ENCODE results near the gene CSTF2. TPM values are rescaled to one million over a fixed set of nuclear protein-coding genes. Genes with fewer than 3 reads are reported as not detected.

Gene CSTF2
- total and polyA plus RNA-seq, 10 of the 15 experiments (the other 5 are each of a cell fraction or from before 2014, with no cell fraction given) = 7.7 to 66.6 (median 35.8) TPM

DNA sequence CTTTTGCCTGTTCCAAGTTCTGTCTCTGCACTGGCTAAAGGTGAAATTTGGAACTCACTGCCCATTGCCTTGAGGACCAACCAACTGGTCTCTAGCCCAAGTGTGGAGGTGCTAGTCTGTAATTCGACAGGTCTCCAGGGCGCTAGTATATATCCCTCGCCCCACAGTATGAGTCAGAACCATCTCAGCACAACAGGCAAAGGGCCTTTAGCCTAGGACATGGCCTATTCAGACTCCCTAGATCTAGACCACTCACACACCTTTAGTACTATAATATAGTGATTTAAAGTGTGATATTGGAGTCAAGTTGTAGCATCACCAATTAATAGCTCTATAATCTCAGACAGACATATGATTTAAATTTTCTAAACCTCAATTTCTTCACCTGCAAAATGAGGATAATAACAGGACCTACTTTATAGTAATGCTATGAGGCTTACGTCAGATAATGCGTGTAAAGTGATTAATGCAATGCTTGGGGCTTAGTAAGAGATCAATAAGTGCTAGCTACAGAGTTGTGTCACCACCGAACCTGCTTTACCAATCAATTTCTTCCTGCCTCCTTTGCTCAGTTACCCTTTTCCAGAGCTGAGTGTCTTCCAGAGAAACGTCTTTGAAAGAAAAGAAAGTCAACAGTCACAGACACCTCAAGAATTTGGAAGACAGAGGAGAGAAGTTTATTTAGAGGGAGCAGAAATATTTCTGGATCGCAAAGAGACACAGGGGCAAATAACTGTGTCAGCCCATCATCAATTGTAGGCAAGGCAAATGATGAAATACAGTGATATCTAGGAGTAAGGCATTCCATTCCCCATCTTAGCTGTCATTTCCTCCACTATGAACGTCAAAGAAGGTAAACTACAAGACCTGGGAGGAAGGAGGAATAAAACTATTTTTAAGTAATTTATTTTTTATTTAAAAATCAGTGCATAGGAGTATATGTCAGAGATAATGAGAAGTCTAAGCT is 51.7 kb downstream of the CSTF2 start (continued):
- no peak for TF ChIP-seq NR2C2 (IDR thresholded peaks at IDR 0.05; ENCODE audit: borderline replicate concordance, control insufficient read depth, insufficient read length, low read depth)
- no peak for TF ChIP-seq SMAD5 (IDR thresholded peaks at IDR 0.05; ENCODE audit: low read depth)
- TF ChIP-seq ETV6 (conservative IDR thresholded peaks at IDR 0.05 in 1 of 2, IDR thresholded peaks at IDR 0.05 in 1 of 2; ENCODE audit: borderline replicate concordance in 1 of 2, low read depth in 1 of 2) = no peak

DNA sequence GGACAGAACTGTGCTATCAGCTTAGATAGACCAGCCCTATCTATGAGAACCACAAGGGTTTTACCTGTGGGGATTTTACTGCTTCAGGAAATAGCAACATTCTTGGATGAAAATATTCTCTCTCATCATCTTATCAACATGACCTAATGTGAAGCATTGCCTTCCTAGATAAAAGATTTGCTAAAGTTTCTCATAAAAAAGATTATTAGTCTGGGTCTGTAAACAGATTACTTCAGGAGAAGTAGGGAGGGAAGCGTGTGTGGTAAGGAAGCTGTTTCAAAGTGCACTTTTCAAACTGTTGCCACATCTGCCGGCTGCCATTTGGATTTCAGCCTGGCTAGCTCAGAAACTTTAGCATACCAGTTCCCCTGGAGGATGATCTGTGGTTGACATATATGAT is 54.1 kb downstream of the CSTF2 start, which contains the start of gene NOX1:
Gene NOX1 (minus strand): TSS at position 35 of the 400 bp plus-strand sequence. CDS start 220 bp downstream, outside the sequence.
- 67% methylated on average over 2 of the region's 2 CpGs for WGBS (ENCODE audit: insufficient coverage, insufficient replicate concordance, low lambda C conversion rate, missing lambda C conversion rate)
- no peaks in the 10 kb centered on the region for H4K20me1 ChIP-seq (ENCODE audit: control insufficient read depth, insufficient read depth)
- H3K27me3 ChIP-seq (replicated peaks in 1 of 2; ENCODE audit: control insufficient read depth in 2 of 2, insufficient read depth in 2 of 2, low read length in 1 of 2) = no peaks in the 10 kb centered on the region; a peak in 1 of 4 replicates
- H3K36me3 ChIP-seq (ENCODE audit: control insufficient read depth in 2 of 2, insufficient read depth in 2 of 2, low read length in 1 of 2) = no peaks in the 10 kb centered on the region
- H3K4me2 ChIP-seq (ENCODE audit: control insufficient read depth, insufficient read depth) = no peak within 1 kb of the TSS
- DNase-seq (ENCODE audit: low read depth, low spot score) (no peak), ATAC-seq (peak; percentile 48), FAIRE-seq (no peak)
- no peaks in the 10 kb centered on the region for H3K9me3 ChIP-seq (replicated peaks; ENCODE audit: control insufficient read depth, insufficient read depth, low read length)
- in situ Hi-C loops (cut with MboI) (no loop called here), intact Hi-C loops (cut with micrococcal nuclease; ENCODE audit: unreplicated experiment) (no loop called here)
- RAD21 ChIA-PET (ENCODE audit: unreplicated experiment) = no interaction called here
- CTCF ChIA-PET = no interaction called here
- POLR2A ChIA-PET = no interaction called here
- no peak within 1 kb of the TSS for H3K4me3 ChIP-seq
- H3K4me1 ChIP-seq (ENCODE audit: control insufficient read depth, insufficient read depth, low read length) = no peaks in the 10 kb centered on the region
- H2AFZ ChIP-seq (ENCODE audit: control insufficient read depth, low read depth, low read length) = no peak within 1 kb of the TSS
- no peaks in the 10 kb centered on the region for H3K79me2 ChIP-seq (ENCODE audit: control insufficient read depth, insufficient read depth, low read length)
- H3K27ac ChIP-seq (ENCODE audit: control insufficient read depth, insufficient read depth) = no peak within 1 kb of the TSS
- H3K9ac ChIP-seq (ENCODE audit: control insufficient read depth, insufficient read depth, low read length) = no peak within 1 kb of the TSS
- BruUV-seq (replicated peaks) = no TSS peak
- SMC1A ChIA-PET (ENCODE audit: uncharacterized antibody, unreplicated experiment) = interaction anchor here (1.3 kb wide), 1 partner anchor 44 kb away, joined by 4 read pairs; no protein-coding TSS in a partner anchor
- TF ChIP-seq ETV6 (conservative IDR thresholded peaks at IDR 0.05 in 1 of 2, IDR thresholded peaks at IDR 0.05 in 1 of 2; ENCODE audit: borderline replicate concordance in 1 of 2, low read depth in 1 of 2) (no peak), TAF1 (IDR thresholded peaks at IDR 0.05; ENCODE audit: borderline replicate concordance, low read depth, low read length) (no peak), RAD51 (IDR thresholded peaks at IDR 0.05) (no peak), SIN3A (IDR thresholded peaks at IDR 0.05; ENCODE audit: low read depth, low read length) (no peak), SREBF1 (IDR thresholded peaks at IDR 0.05; ENCODE audit: low read length) (no peak), CHD1 (IDR thresholded peaks at IDR 0.05; ENCODE audit: low read depth, low read length) (no peak)
- TF ChIP-seq, protein P1, sequence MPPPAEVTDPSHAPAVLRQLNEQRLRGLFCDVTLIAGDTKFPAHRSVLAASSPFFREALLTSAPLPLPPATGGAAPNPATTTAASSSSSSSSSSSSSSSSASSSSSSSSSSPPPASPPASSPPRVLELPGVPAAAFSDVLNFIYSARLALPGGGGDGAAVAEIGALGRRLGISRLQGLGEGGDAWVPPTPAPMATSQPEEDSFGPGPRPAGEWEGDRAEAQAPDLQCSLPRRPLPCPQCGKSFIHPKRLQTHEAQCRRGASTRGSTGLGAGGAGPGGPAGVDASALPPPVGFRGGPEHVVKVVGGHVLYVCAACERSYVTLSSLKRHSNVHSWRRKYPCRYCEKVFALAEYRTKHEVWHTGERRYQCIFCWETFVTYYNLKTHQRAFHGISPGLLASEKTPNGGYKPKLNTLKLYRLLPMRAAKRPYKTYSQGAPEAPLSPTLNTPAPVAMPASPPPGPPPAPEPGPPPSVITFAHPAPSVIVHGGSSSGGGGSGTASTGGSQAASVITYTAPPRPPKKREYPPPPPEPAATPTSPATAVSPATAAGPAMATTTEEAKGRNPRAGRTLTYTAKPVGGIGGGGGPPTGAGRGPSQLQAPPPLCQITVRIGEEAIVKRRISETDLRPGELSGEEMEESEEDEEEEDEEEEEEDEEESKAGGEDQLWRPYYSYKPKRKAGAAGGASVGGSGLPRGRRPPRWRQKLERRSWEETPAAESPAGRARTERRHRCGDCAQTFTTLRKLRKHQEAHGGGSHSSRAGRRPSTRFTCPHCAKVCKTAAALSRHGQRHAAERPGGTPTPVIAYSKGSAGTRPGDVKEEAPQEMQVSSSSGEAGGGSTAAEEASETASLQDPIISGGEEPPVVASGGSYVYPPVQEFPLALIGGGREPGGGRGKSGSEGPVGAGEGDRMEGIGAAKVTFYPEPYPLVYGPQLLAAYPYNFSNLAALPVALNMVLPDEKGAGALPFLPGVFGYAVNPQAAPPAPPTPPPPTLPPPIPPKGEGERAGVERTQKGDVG (CRISPR knock-in tag; IDR thresholded peaks at IDR 0.05) = no peak
- TF ChIP-seq, protein P2, sequence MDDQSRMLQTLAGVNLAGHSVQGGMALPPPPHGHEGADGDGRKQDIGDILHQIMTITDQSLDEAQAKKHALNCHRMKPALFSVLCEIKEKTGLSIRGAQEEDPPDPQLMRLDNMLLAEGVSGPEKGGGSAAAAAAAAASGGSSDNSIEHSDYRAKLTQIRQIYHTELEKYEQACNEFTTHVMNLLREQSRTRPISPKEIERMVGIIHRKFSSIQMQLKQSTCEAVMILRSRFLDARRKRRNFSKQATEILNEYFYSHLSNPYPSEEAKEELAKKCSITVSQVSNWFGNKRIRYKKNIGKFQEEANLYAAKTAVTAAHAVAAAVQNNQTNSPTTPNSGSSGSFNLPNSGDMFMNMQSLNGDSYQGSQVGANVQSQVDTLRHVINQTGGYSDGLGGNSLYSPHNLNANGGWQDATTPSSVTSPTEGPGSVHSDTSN (IDR thresholded peaks at IDR 0.05; ENCODE audit: insufficient replicate concordance, low read depth, low read length) = no peak
- TF ChIP-seq, protein P3, sequence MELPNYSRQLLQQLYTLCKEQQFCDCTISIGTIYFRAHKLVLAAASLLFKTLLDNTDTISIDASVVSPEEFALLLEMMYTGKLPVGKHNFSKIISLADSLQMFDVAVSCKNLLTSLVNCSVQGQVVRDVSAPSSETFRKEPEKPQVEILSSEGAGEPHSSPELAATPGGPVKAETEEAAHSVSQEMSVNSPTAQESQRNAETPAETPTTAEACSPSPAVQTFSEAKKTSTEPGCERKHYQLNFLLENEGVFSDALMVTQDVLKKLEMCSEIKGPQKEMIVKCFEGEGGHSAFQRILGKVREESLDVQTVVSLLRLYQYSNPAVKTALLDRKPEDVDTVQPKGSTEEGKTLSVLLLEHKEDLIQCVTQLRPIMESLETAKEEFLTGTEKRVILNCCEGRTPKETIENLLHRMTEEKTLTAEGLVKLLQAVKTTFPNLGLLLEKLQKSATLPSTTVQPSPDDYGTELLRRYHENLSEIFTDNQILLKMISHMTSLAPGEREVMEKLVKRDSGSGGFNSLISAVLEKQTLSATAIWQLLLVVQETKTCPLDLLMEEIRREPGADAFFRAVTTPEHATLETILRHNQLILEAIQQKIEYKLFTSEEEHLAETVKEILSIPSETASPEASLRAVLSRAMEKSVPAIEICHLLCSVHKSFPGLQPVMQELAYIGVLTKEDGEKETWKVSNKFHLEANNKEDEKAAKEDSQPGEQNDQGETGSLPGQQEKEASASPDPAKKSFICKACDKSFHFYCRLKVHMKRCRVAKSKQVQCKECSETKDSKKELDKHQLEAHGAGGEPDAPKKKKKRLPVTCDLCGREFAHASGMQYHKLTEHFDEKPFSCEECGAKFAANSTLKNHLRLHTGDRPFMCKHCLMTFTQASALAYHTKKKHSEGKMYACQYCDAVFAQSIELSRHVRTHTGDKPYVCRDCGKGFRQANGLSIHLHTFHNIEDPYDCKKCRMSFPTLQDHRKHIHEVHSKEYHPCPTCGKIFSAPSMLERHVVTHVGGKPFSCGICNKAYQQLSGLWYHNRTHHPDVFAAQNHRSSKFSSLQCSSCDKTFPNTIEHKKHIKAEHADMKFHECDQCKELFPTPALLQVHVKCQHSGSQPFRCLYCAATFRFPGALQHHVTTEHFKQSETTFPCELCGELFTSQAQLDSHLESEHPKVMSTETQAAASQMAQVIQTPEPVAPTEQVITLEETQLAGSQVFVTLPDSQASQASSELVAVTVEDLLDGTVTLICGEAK (IDR thresholded peaks at IDR 0.05; ENCODE audit: borderline replicate concordance) = no peak
